Keratinocyte (primary cell): ENCODE measurements around the gene PTPRF. TPM values are rescaled to one million over a fixed set of nuclear protein-coding genes. Genes with fewer than 3 reads are reported as not detected.
"Not testable (repeated sequence)": the region's sequence is repeated elsewhere in the genome, so short reads cannot be mapped to it uniquely, and the experiment has no call there.

Experiments
- DNase-seq: peaks from one replicate; pipeline ENCODE4 v3.0.0-alpha.2; 2011; ENCODE audit warnings: low read depth, missing footprints, low spot score
- FAIRE-seq: peaks from 2 replicates; lab custom pipeline; 2011; peaks lifted over from hg19 to GRCh38; lab: Jason Lieb, UNC
- H2AFZ ChIP-seq: 2 replicates; pipeline ENCODE4 v1.6.0; 2012; ENCODE audit warnings: low read length, control low read depth, inconsistent platforms; ENCODE audit not compliant: control insufficient read depth
- H3K27ac ChIP-seq: 2 replicates; pipeline ENCODE4 v1.5.1; 2011; ENCODE audit warnings: low read length; ENCODE audit not compliant: control insufficient read depth, insufficient read depth
- H3K27me3 ChIP-seq: 3 replicates; pipeline ENCODE4 v1.6.0; 2011; ENCODE audit warnings: low read length; ENCODE audit not compliant: control insufficient read depth, insufficient read depth; ENCODE audit errors: extremely low read depth
- H3K36me3 ChIP-seq, 2 experiments: 2 replicates in 1 of 2; 3 replicates in 1 of 2; pipeline ENCODE4 v1.5.1; 2011; ENCODE audit warnings: low read length in 2 of 2, mild to moderate bottlenecking in 1 of 2; ENCODE audit not compliant: control insufficient read depth in 2 of 2, insufficient read depth in 2 of 2; ENCODE audit errors: extremely low read depth in 1 of 2
- H3K4me1 ChIP-seq: 3 replicates; pipeline ENCODE4 v1.5.1; 2011; ENCODE audit warnings: low read length; ENCODE audit not compliant: control insufficient read depth, insufficient read depth; ENCODE audit errors: extremely low read depth
- H3K4me2 ChIP-seq: 3 replicates; pipeline ENCODE4 v1.6.0; 2011; ENCODE audit warnings: low read depth, low read length; ENCODE audit not compliant: control insufficient read depth, insufficient read depth; ENCODE audit errors: extremely low read depth
- H3K4me3 ChIP-seq, 3 experiments: fragments of 200-600 bp in 1 of 3; sonication (generic) in 1 of 3; 2 replicates in 2 of 3; 3 replicates in 1 of 3; pipeline ENCODE4 v1.5.1; 2011 to 2016; ENCODE audit warnings: low read length in 3 of 3, mild to moderate bottlenecking in 3 of 3, control low read depth in 2 of 3, inconsistent platforms in 1 of 3, low read depth in 1 of 3, mixed read lengths in 1 of 3, mixed run types in 1 of 3, moderate library complexity in 1 of 3; ENCODE audit not compliant: control insufficient read depth in 2 of 3, insufficient read depth in 2 of 3; ENCODE audit errors: extremely low read depth in 1 of 3
- H3K79me2 ChIP-seq: 2 replicates; pipeline ENCODE4 v1.6.0; 2012; ENCODE audit warnings: low read length; ENCODE audit not compliant: control insufficient read depth, insufficient read depth
- H3K9ac ChIP-seq: 3 replicates; pipeline ENCODE4 v1.6.0; 2011; ENCODE audit warnings: low read length; ENCODE audit not compliant: control insufficient read depth, insufficient read depth; ENCODE audit errors: extremely low read depth
- H3K9me1 ChIP-seq: 3 replicates; pipeline ENCODE4 v1.6.0; 2011; ENCODE audit warnings: low read length; ENCODE audit not compliant: control insufficient read depth, insufficient read depth; ENCODE audit errors: extremely low read depth
- H3K9me3 ChIP-seq: 2 replicates; pipeline ENCODE4 v1.5.1; 2012; ENCODE audit warnings: low read depth, low read length; ENCODE audit not compliant: control insufficient read depth
- H4K20me1 ChIP-seq: 3 replicates; pipeline ENCODE4 v1.6.0; 2011; ENCODE audit warnings: low read length; ENCODE audit not compliant: control insufficient read depth, insufficient read depth; ENCODE audit errors: extremely low read depth
- EZH2 ChIP-seq: IDR thresholded peaks from one replicate; pipeline ENCODE4 v1.6.1; 2012; ENCODE audit warnings: inconsistent platforms, mild to moderate bottlenecking, low read length, moderate library complexity
- dilution Hi-C: fragments of 300-500 bp; cut with MboI; formaldehyde crosslinking; loops from one replicate; pipeline ENCODE4 v1.7.0; 2020; ENCODE audit warnings: low sequenced_read_pairs; ENCODE audit not compliant: extremely low pct_ligation_motif_present
- polyA plus RNA-seq, 5 experiments: library from polyadenylated mRNA; depleted of rRNA in 3 of 5; stranded (reverse) in 3 of 5; stranded (forward) in 1 of 5; unstranded in 1 of 5; fragments of >200 nt; gene quantifications; 1 replicate in 1 of 5; 2 replicates in 3 of 5; 3 replicates in 1 of 5; pipeline versions ENCODE4 v1.2.1 to v1.2.3, GENCODE V29; 2011 to 2012; ENCODE audit warnings: missing spikeins in 2 of 5, low read depth in 1 of 5, low replicate concordance in 1 of 5
- TF ChIP-seq, protein P1 (sequence below), 3 experiments: IDR thresholded peaks in 1 of 3; conservative IDR thresholded peaks in 1 of 3; optimal IDR thresholded peaks in 1 of 3; 2 replicates in 2 of 3; 3 replicates in 1 of 3; pipeline versions ENCODE3 to v1.5.1; 2011; ENCODE audit warnings: low read length in 3 of 3, mild to moderate bottlenecking in 3 of 3, moderate library complexity in 2 of 3, control low read depth in 1 of 3, inconsistent platforms in 1 of 3; ENCODE audit not compliant: insufficient read depth in 2 of 3; ENCODE audit errors: extremely low read depth in 1 of 3

Gene PTPRF
- polyA plus RNA-seq, 1 donor (not counting 4 experiments of a cell fraction or from before 2014, with no cell fraction given), result 161 TPM

DNA sequence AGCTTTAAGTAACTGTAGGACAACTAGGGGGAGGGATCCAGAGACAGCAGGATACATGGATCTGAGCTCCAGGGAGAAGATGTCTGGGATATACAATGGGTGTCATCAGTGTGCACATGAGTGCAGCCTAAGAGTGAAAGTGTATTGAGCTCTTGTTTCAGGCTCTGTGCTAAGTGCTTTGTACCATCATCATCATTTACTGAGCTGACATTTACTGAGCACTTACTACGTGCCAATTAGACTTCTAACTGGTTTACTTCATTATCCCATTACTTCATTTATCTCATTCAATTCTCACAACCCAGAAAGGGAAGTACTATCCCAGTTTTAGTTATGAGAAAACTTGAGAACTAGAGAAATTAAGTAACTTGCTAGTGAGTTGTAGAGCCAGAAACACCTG lies 114.8 kb downstream of the PTPRF start:
- H3K4me1 ChIP-seq, result peaks cover 23% of the 10 kb centered on the region
- H3K9me1 ChIP-seq, result no peaks in the 10 kb centered on the region
- TF ChIP-seq, protein P1, sequence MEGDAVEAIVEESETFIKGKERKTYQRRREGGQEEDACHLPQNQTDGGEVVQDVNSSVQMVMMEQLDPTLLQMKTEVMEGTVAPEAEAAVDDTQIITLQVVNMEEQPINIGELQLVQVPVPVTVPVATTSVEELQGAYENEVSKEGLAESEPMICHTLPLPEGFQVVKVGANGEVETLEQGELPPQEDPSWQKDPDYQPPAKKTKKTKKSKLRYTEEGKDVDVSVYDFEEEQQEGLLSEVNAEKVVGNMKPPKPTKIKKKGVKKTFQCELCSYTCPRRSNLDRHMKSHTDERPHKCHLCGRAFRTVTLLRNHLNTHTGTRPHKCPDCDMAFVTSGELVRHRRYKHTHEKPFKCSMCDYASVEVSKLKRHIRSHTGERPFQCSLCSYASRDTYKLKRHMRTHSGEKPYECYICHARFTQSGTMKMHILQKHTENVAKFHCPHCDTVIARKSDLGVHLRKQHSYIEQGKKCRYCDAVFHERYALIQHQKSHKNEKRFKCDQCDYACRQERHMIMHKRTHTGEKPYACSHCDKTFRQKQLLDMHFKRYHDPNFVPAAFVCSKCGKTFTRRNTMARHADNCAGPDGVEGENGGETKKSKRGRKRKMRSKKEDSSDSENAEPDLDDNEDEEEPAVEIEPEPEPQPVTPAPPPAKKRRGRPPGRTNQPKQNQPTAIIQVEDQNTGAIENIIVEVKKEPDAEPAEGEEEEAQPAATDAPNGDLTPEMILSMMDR (optimal IDR thresholded peaks at IDR 0.05 in 1 of 3, IDR thresholded peaks at IDR 0.05 in 1 of 3, conservative IDR thresholded peaks at IDR 0.05 in 1 of 3; ENCODE audit: extremely low read depth in 1 of 3, insufficient read depth in 2 of 3, low read length in 3 of 3), result no peak
- TF ChIP-seq EZH2, result no peak
- peaks cover 1% of the 10 kb centered on the region for H3K79me2 ChIP-seq
- FAIRE-seq (no peak), DNase-seq (no peak)
- no peaks in the 10 kb centered on the region for H3K36me3 ChIP-seq
- no peaks in the 10 kb centered on the region for H4K20me1 ChIP-seq
- no peak overlapping the region for H3K9ac ChIP-seq
- H3K9me3 ChIP-seq, result no peaks in the 10 kb centered on the region
- H3K4me3 ChIP-seq, result no peak overlapping the region
- no peak overlapping the region for H3K27ac ChIP-seq
- no peak overlapping the region for H3K4me2 ChIP-seq
- no peaks in the 10 kb centered on the region for H3K27me3 ChIP-seq
- dilution Hi-C loops, result no loop called here
- H2AFZ ChIP-seq, result no peak overlapping the region

DNA sequence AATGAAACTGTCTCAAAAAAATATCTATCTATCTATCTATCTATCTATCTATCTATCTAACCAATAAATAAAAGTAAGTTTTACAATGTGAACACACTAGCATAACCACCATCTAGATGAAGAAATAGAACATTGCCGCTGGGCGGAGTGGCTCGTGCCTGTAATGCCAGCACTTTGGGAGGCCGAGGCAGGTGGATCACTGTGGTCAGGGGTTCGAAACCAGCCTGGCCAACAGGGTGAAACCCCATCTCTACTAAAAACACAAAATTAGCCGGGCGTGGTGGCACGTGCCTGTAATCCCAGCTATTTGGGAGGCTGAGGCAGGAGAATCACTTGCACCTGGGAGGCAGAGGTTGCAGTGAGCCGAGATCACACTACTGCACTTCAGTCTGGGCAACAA lies 116.6 kb downstream of the PTPRF start:
- H3K9ac ChIP-seq, H3K9me3 ChIP-seq, H4K20me1 ChIP-seq, H3K4me2 ChIP-seq, H3K36me3 ChIP-seq, H2AFZ ChIP-seq, H3K9me1 ChIP-seq, FAIRE-seq, H3K27ac ChIP-seq, dilution Hi-C loops, DNase-seq, H3K4me3 ChIP-seq, H3K27me3 ChIP-seq: not testable (repeated sequence)
- Histone ChIP-seq H3K79me2 (peaks cover 20% of the 10 kb centered on the region), H3K4me1 (peaks cover 34% of the 10 kb centered on the region)

DNA sequence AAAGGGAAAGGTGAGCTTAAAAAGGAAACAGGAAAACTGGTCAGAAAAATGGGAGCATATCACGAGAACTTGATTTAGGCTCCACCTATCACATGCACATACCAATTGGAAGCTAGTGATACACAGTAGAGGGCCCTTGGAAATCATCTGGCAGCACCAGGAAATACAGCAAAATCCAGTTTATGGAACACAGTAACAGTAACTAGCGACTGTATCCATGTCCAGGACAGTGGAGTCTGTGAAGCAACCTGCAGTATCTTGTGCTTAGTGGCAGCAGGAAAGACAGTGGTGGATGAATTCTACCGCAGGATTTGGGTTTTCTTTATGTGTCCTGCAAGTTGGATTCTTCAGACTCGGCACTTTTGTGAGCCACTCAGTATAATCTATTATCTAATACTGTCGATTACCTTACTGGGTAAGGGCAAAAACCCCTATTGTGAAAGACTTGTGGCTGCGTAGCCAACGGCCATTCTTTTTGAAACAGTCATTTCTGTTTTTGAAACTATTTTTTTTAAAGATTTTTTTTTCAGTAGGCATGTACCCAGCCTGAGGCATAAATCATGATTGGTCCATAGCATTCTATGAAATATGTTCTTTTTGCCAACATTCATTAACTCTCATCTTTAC lies 117.7 kb downstream of the PTPRF start:
- Histone ChIP-seq H3K9me3 (no peaks in the 10 kb centered on the region), H3K9me1 (peaks cover 4% of the 10 kb centered on the region), H3K4me1 (peaks cover 35% of the 10 kb centered on the region), H3K27ac (peak overlapping the region; percentile 98), H4K20me1 (peaks cover 3% of the 10 kb centered on the region), H3K27me3 (no peaks in the 10 kb centered on the region), H3K4me2 (peak overlapping the region; percentile 94), H2AFZ (peak overlapping the region; percentile 55), H3K79me2 (peaks cover 29% of the 10 kb centered on the region), H3K4me3 (no peak overlapping the region), H3K9ac (peak overlapping the region; percentile 95), H3K36me3 (peaks cover 0 to 4% of the 10 kb centered on the region in 2 experiments)
- TF ChIP-seq, protein P1 (optimal IDR thresholded peaks at IDR 0.05 in 1 of 3, IDR thresholded peaks at IDR 0.05 in 1 of 3, conservative IDR thresholded peaks at IDR 0.05 in 1 of 3; ENCODE audit: extremely low read depth in 1 of 3, insufficient read depth in 2 of 3, low read length in 3 of 3), result no peak
- TF ChIP-seq EZH2, result no peak
- dilution Hi-C loops, result no loop called here
- FAIRE-seq (no peak), DNase-seq (no peak)
